Ovary (tissue), 3 donors: Measurements from ENCODE around the gene PRKCE.

Source experiments
- CTCF ChIP-seq, 3 donors: fragments of 450-650 bp in 2 of 3; fragments of 200-600 bp in 1 of 3; IDR thresholded peaks; one replicate each; pipeline versions ENCODE4 v1.5.1 to v1.8.0; 2016 to 2022; ENCODE audit warnings: antibody characterized with exemption in 3 of 3, mild to moderate bottlenecking in 1 of 3
- EP300 ChIP-seq: sonication (generic); formaldehyde crosslinking; IDR thresholded peaks from one replicate; pipeline ENCODE4 v1.6.1; 2017; ENCODE audit warnings: antibody characterized with exemption
- donor health status: DM: no; HTN: no; CAD: no.

- TF ChIP-seq EP300 (no peak), CTCF (IDR thresholded peaks at IDR 0.05) (no peak)
Observed at GRCh38 chr2:45675263-45675812, 23.9 kb downstream of the PRKCE start.
